KMS-11 (cell line): Measurements from ENCODE around the gene F11R.
"Not testable (repeated sequence)": the region's sequence is repeated elsewhere in the genome, so short reads cannot be mapped to it uniquely, and the experiment has no call there.

ENCODE experiments used
- H2AFZ ChIP-seq: fragments of 200-600 bp; sonication (generic); 2 replicates; pipeline ENCODE4 v1.6.1; 2016; ENCODE audit warnings: antibody characterized with exemption, mixed run types, low read depth
- H3K27ac ChIP-seq: fragments of 200-600 bp; sonication (generic); 2 replicates; pipeline ENCODE4 v1.6.1; 2016; ENCODE audit warnings: mild to moderate bottlenecking, mixed run types
- H3K27me3 ChIP-seq: fragments of 200-600 bp; sonication (generic); 2 replicates; pipeline ENCODE4 v1.6.1; 2017; ENCODE audit warnings: mild to moderate bottlenecking, low read depth, mixed run types, moderate library complexity; ENCODE audit not compliant: insufficient read depth
- H3K36me3 ChIP-seq: fragments of 200-600 bp; sonication (generic); 2 replicates; pipeline ENCODE4 v1.6.1; 2017; ENCODE audit warnings: mild to moderate bottlenecking, mixed run types; ENCODE audit not compliant: insufficient read depth
- H3K4me1 ChIP-seq: fragments of 200-600 bp; sonication (generic); 2 replicates; pipeline ENCODE4 v1.6.1; 2016; ENCODE audit warnings: mild to moderate bottlenecking, low read depth, mixed run types; ENCODE audit not compliant: poor library complexity, severe bottlenecking
- H3K4me2 ChIP-seq: fragments of 200-600 bp; sonication (generic); 2 replicates; pipeline ENCODE4 v1.7.0; 2016; ENCODE audit warnings: mild to moderate bottlenecking, mixed run types
- H3K4me3 ChIP-seq: fragments of 200-600 bp; sonication (generic); IDR thresholded peaks from 2 replicates; pipeline ENCODE4 v1.6.1; 2017; ENCODE audit warnings: low read depth, low read length, mixed read lengths; ENCODE audit not compliant: insufficient read depth
- H3K79me2 ChIP-seq: fragments of 200-600 bp; sonication (generic); 2 replicates; pipeline ENCODE4 v1.6.1; 2016; ENCODE audit warnings: low read depth, mixed run types; ENCODE audit not compliant: insufficient read depth
- H3K9ac ChIP-seq: fragments of 200-600 bp; sonication (generic); 2 replicates; pipeline ENCODE4 v1.6.1; 2016; ENCODE audit warnings: mild to moderate bottlenecking, mixed run types
- H4K20me1 ChIP-seq: fragments of 200-600 bp; sonication (generic); 2 replicates; pipeline ENCODE4 v1.6.1; 2016; ENCODE audit warnings: mild to moderate bottlenecking, mixed run types; ENCODE audit not compliant: insufficient read depth
- CTCF ChIP-seq: fragments of 200-600 bp; sonication (generic); conservative IDR thresholded peaks from 2 replicates; pipeline ENCODE4 v1.6.1; 2017; ENCODE audit warnings: low read depth, mild to moderate bottlenecking, antibody characterized with exemption, low read length, moderate library complexity, mixed read lengths

The F11R gene

DNA sequence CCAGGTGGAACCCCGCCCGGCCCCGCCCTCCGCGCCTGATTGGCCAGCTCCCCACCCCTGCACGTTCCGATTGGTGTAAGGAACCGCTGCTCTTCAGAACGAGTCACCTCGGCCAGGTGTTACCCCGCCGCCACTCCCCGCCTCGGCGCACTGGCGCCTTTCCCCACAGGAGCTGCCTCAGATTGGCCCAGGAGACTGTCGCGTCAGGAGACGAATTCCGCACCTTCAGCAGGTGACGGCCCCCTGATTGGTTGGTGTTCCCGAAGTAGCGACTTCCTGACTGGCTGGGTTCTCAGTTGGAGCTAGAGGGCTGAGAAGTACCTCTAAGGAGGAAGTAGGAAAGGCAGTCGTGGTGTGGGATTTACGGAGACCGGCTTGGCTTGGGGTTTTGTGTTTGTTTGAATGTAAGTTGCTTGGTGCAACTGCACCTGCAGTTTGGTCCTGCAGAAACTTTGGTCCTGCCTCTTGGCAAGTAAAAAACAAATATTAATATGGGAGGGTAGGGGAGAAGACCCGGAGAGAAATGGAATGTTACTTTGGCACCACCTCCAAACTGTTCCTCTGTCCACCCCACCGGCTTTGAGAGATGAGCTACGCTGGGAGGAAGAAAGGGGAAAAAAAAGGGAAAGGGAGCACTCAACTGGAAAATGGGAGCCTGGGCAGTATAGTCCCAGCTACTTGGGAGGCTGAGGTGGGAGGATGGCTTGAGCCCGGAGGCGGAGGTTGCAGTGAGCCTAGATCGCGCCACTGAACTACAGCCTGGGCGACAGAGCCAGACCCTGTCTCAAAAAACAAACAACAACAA lies 415 bp upstream of the F11R start:
- H3K4me3 ChIP-seq = peak overlapping the region; percentile 99
- H3K9ac ChIP-seq = peak overlapping the region; percentile 37; the same call in 1 of the 2 replicates
- H4K20me1 ChIP-seq = no peaks in the 10 kb centered on the region
- H3K27me3 ChIP-seq = peaks cover 10% of the 10 kb centered on the region; the same call in 1 of the 2 replicates
- H3K79me2 ChIP-seq = no peaks in the 10 kb centered on the region
- H3K27ac ChIP-seq = no peak overlapping the region
- H3K36me3 ChIP-seq = no peaks in the 10 kb centered on the region
- H2AFZ ChIP-seq = peak overlapping the region; percentile 88
- TF ChIP-seq CTCF = no peak
- peaks cover 20% of the 10 kb centered on the region for H3K4me1 ChIP-seq
- peak overlapping the region; percentile 55 for H3K4me2 ChIP-seq

GRCh38 chr1:161019751-161020495 lies 1.0 kb downstream of the F11R start:
- H3K79me2 ChIP-seq = no peaks in the 10 kb centered on the region
- peak overlapping the region; percentile 55 for H3K4me2 ChIP-seq
- H3K4me1 ChIP-seq = peaks cover 20% of the 10 kb centered on the region
- peak overlapping the region; percentile 99 for H3K4me3 ChIP-seq
- peak overlapping the region; percentile 88 for H2AFZ ChIP-seq
- peak overlapping the region; percentile 37; the same call in 1 of the 2 replicates for H3K9ac ChIP-seq
- H3K27ac ChIP-seq = no peak overlapping the region
- peaks cover 10% of the 10 kb centered on the region; the same call in 1 of the 2 replicates for H3K27me3 ChIP-seq
- no peaks in the 10 kb centered on the region for H3K36me3 ChIP-seq
- H4K20me1 ChIP-seq = no peaks in the 10 kb centered on the region
- no peak for TF ChIP-seq CTCF

GRCh38 chr1:161019111-161019660 lies 1.8 kb downstream of the F11R start:
- not testable (repeated sequence) for H3K4me2 ChIP-seq, H2AFZ ChIP-seq, H4K20me1 ChIP-seq, H3K79me2 ChIP-seq, H3K27ac ChIP-seq, H3K36me3 ChIP-seq, H3K9ac ChIP-seq, H3K4me3 ChIP-seq
- Histone ChIP-seq H3K4me1 (peaks cover 25% of the 10 kb centered on the region), H3K27me3 (peaks cover 10% of the 10 kb centered on the region; the same call in 1 of the 2 replicates)

DNA sequence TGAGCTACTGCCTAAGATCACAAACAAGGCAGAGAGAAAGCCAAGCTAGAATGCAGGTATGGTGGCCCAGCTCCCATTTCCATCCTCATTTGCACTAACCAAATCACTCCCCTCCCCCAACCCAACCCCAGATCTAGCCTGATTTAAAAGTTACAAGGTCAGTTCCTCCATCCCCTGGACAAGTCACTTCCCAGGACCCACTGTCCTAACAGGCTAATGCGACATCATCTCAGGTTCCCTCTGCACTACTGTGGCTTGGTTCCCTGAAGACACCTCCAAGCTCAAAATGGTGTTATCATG lies 2.4 kb downstream of the F11R start:
- no peak overlapping the region for H3K4me3 ChIP-seq
- H2AFZ ChIP-seq = no peak overlapping the region
- H3K9ac ChIP-seq = no peak overlapping the region
- peaks cover 31% of the 10 kb centered on the region for H3K4me1 ChIP-seq
- no peak for TF ChIP-seq CTCF
- no peak overlapping the region for H3K4me2 ChIP-seq
- peaks cover 10% of the 10 kb centered on the region; the same call in 1 of the 2 replicates for H3K27me3 ChIP-seq
- no peak overlapping the region for H3K27ac ChIP-seq
- no peaks in the 10 kb centered on the region for H4K20me1 ChIP-seq
- H3K36me3 ChIP-seq = no peaks in the 10 kb centered on the region
- H3K79me2 ChIP-seq = no peaks in the 10 kb centered on the region
